Activated CD8-positive, alpha-beta memory T cell treated with anti-CD3 and anti-CD28 coated beads for 48 hours (primary cell): ENCODE measurements around the gene ITGAE.
"Not testable (repeated sequence)": the region's sequence is repeated elsewhere in the genome, so short reads cannot be mapped to it uniquely, and the experiment has no call there.

Source experiments
- DNase-seq, 3 experiments: peaks; one replicate each; pipeline ENCODE4 v3.0.0-alpha.2; 2020; ENCODE audit warnings: low read depth in 2 of 3, low spot score in 2 of 3

Gene ITGAE

DNA sequence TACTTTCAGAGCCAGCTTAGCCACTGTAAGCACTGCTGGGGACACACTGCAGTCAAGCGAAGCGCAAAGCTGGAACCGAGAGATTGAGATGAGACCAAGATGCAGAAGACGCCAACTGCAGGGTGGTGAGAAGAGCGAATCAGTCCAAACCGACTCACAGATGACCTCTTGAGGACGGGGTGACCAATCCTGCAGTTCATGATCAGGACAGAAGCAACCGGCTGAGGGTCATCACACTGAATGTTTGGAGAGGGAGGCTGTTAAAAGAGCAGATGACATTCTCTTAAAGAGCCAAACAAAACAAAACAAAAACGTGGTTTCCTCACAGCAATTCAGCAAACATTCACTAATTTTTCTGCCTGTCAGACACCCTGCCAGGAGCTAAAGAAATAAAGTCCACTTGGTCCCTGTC, 68.8 kb downstream of the ITGAE start:
- no peak for DNase-seq

DNA sequence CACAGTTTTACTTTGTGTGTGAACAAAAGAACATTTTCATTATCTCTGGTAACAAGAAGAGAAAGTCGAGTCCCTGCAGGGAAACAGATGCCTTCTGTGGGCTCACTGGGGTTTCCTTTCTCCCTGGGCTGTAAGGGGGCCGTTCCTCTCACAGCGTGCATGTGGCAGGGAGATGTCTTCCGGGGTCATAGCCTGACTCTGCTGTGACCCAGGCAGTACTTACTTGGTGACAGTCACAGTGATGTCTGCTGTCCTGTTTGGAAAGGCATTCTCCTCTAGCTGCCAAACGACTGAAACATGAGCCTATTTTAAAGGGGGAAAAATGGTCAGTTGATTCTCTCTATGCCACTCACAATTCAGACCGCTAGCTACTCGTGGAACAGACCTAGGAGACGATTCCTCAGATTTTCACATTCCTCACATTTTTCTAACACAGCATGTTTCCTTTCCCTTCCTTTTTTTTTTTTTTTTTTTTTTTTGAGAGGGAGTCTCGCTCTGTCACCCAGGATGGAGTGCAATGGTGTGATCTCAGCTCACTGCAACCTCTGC, 70.0 kb downstream of the ITGAE start:
- no peak for DNase-seq

DNA sequence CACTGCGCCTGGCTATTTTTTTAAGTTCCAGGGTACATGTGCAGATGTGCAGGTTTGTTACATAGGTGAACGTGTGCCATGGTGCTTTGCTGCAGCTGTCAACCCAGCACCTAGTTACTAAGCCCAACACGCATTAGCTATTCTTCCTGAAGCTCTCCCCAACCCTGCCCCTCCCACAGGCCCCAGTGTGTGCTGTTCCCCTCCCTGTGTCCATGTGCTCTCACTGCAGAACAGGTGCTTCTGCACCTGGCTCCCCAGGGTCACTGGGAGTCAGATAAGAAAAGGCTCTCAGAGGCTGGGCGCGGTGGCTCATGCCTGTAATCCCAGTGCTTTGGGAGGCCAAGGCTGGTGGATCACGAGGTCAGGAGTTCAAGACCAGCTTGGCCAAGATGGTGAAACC, 71.1 kb downstream of the ITGAE start:
- no peak for DNase-seq

- DNase-seq: not testable (repeated sequence)
Observed at GRCh38 chr17:3728099-3728498, 72.9 kb downstream of the ITGAE start.

DNA sequence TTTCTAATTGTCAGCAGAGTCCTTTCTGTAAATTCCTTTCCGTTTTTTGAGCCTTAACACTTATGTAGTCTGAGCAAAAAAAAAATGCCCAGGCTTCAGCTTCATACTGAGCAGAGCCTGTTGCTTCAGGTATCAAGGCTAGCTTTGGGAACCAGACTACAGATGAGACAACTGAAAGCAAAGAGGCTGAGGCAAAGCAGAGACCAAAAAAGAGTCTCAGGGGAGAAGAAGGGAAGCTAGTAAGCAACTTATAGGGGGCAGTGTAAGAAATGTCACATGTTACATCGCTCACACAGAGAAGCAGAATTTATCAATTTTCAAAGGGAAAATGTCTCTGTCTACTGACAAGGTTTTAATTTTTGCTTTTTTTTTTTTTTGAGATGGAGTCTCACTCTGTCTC, 73.9 kb downstream of the ITGAE start:
- DNase-seq: no peak

DNA sequence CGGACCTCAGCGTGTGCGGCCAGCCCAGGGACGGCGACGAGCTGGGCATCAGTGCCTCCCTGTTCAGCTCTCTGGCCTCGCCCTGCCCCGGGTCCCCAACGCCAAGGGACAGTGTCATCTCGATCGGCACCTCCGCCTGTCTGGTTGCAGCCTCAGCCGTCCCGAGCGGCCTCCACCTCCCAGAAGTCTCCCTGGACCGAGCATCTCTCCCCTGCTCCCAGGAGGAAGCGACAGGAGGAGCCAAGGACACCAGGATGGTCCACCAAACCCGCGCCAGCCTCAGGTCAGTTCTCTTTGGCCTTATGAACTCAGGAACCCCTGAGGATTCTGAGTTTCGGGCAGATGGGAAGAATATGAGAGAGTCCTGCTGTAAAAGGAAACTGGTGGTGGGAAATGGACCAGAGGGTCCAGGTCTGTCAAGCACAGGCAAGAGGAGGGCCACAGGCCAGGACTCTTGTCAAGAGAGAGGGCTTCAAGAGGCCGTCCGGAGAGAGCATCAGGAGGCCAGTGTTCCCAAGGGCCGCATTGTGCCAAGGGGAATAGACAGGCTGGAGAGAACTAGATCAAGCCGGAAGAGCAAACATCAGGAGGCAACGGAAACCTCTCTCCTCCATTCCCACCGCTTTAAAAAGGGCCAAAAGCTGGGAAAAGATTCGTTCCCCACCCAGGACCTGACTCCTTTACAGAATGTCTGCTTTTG, 76.5 kb downstream of the ITGAE start:
- DNase-seq: no peak

DNA sequence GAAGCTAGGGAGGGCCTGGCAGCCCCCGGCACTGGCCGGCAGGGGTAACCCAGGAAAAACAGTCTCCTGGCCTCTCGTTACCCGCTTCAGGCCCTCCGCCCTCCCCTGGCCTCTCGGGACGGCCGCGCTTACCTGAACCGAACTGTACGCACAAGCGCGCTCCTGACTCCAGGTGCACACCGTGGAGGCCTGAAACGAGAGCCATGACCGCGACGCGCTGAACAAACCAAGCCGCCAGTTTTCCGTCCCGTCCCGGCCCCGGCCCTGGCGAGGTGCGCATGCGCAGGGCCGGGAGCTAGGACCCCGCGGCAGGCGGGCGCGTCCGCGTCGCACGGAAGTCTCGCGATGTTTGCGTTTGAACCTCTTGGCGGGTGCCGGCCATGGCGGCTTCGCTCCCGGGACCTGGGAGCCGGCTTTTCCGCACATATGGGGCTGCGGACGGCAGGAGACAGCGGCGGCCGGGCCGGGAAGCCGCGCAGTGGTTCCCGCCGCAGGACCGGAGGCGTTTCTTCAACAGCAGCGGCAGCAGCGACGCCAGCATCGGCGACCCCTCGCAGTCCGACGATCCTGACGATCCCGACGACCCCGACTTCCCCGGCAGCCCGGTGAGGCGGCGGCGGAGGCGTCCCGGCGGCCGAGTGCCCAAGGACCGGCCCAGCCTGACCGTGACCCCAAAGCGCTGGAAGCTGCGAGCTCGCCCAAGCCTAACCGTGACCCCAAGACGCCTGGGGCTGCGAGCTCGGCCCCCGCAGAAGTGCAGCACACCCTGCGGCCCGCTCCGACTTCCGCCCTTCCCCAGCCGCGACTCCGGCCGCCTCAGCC, 77.2 kb downstream of the ITGAE start, which contains the start of gene HASPIN:
Gene HASPIN (plus strand): TSS at position 348 of the 822 bp plus-strand sequence. CDS start 33 bp downstream, at position 381.
- DNase-seq: peak; percentile 85 to 91 (median 86)

DNA sequence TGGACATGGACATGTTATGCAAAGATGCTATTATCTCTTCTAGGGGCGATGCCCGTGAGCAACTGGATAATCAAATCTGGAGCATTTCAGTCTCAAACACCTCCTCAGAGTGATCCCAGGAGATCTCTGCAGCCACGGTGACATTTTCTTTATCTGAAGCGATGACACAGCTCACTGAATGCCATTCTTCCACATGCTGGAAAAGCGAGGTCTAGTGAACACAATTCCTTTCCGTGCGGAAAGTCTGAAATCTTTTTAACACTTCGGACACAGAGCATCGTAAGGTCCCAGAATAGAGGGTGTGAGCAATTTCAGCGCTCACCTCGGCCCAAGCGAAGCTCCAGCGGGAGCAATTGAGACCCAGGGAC, 77.8 kb downstream of the ITGAE start:
- no peak for DNase-seq

DNA sequence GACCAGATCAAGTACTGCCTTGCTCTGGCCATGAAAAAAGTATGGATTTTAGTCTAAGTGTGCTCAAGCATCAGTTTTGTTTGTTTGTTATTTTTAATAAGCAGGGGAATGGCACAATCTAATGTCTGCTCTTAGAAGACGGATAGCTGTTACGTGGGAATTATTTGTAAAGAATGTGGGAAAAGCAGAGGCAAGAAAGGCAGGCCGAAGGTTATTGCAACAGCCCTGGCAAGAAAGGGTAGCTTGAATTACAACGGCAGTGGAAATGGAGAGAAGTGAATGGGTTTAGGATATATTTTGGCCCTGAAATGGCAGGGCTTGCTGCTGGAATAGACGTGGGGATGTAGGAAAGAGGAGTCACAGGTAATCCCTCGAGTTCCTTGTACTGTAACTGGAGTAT, 78.3 kb downstream of the ITGAE start:
- DNase-seq: no peak

- no peak for DNase-seq
Observed at GRCh38 chr17:3719265-3719664, 81.7 kb downstream of the ITGAE start.

DNA sequence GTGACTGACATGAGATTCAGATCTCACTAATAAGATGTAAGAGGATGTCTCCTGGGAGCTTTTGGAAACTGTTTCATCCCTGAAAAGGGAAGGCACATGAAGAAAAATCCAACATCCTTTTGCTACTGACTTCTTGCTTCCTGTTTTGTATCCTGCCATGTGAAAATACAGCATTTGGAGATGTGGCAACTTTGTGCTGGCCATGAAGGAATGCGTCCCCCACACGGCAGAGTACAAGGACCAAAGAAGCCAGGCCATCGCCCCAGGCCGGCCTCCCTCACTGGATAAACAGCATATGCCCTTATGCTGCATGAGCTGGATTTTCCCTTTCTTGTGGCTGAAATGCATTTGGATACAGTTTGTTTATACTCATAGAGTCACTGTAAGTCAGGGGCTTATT, 82.8 kb downstream of the ITGAE start:
- DNase-seq: no peak

GRCh38 chr17:3715296-3715695, 85.7 kb downstream of the ITGAE start:
- no peak for DNase-seq

DNA sequence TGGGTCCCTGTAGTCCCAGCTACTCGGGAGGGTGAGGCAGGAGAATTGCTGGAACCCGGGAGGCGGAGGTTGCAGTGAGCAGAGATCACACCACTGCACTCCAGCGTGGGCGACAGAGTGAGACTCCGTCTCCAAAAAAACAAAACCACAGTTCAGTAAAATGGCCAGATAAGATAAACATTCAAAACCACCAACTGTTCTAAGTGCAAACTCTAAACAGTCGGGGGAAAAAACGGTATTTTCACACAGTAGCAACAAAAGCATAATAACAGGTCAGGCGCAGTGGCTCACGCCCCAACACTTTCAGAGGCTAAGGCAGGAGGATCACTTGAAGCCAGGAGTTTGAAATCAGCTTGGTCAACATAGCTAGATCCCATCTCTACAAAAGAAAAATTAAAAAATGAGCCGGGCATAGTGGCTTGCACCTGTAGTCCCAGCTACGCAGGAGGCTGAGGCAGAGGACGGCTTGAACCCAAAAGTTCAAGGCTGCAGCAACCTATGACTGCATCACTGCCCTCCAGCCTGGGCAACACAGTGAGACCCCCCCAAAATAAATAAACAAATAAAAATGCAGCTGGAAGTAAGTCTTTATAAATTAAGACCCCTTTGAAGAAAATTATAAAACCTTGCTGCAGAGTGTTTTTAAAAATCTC, 88.1 kb downstream of the ITGAE start:
- no peak for DNase-seq

- DNase-seq: peak in 1 of 3 experiments; percentile 42
Observed at GRCh38 chr17:3710951-3711383, 90.0 kb downstream of the ITGAE start.

DNA sequence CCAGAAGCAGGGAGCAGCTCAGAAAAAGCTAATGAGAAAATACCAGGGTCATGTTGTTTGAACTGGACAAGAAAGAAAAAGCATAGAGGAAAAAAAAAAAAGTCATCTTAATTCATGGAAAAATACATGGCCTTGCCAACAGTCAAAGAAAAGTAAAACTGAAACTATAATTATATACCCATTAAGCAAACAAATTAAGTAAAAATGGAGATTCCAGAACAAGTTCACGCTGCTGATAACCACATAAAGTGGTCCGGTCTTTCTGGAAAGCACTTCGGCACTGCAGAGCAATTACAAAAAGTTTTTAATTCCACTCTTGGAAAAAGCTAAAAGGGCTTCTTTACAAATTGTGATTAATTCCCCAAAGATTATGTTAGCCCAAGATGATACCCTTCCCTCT, 92.6 kb downstream of the ITGAE start:
- no peak for DNase-seq

DNA sequence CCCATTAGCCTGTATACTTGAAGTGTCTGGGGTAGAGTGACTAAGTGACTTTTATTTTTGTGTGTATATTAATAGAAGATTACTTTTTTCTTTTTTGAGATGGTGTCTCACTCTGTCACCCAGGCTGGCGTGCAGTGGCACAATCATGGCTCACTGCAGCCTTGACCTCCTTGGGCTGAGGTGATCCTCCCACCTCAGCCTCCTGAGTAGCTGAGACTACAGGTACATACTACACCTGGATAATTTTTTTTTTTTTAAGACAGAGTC, 95.3 kb downstream of the ITGAE start:
- DNase-seq: not testable (repeated sequence)

- DNase-seq: no peak
Observed at GRCh38 chr17:3704931-3705717, 95.9 kb downstream of the ITGAE start.

DNA sequence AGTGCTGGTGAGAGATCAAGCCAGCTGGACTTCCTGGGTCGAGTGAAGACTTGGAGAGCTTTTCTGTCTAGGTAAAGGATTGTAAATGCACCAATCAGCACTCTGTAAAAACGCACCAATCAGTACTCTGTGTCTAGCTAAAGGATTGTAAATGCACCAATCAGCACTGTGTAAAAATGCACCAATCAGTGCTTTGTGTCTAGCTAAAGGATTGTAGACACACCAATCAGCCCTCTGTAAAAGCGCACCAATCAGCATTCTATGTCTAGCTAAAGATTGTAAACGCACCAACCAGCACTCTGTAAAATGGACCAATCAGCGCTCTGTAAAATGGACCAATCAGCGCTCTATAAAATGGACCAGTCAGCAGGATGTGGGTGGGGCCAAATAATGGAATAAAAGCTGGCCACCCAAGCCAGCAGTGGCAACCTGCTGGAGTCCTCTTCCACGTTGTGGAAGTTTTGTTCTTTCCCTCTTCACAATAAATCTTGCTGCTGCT, 98.9 kb downstream of the ITGAE start:
- not testable (repeated sequence) for DNase-seq

DNA sequence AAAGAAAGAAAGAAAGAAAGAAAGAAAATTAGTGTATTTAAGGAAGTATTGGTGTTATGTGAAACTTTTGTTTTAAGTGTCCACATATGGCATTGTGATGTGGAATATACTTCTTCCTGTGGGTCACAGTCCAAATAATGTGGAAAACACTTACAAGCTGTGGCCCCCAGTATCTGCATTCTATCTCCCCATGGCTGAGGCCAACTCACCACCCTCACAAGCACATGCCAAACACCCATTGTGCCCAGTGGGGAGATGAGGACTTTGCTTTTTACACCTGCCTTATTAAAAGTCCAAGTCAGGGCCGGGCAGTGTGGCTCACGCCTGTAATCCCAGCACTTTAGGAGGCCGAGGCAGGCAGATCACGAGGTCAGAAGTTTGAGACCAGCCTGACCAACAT, 101.0 kb downstream of the ITGAE start:
- no peak for DNase-seq

- DNase-seq: no peak
Observed at GRCh38 chr17:3698139-3698538, 102.8 kb downstream of the ITGAE start.

DNA sequence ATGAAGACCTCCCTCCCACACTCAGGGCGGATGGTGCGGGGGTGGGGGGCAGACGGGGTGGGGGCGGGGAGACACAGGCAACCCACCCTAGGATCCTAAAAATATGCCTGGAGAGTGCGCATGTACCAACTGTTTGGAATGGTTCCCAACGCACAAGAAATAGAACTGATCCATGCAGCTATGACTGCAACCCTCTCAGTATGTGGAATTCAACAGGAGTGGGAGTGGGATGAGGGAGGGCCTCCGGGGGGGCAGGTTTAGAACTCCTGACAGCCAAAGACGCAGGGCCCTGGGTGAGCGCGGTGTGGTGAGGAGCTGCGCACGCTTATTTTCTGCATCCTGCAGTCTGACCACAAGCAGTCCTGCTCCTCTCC, 103.9 kb downstream of the ITGAE start:
- DNase-seq: no peak
